GM12872 (cell line): Measurements from ENCODE around the gene EPX.

Experiments
- TF ChIP-seq, protein P1 (sequence below): IDR thresholded peaks from 3 replicates; pipeline ENCODE4 v1.5.1; 2011; ENCODE audit warnings: low read depth, mild to moderate bottlenecking, low read length, moderate library complexity; ENCODE audit not compliant: insufficient read depth

Gene EPX

DNA sequence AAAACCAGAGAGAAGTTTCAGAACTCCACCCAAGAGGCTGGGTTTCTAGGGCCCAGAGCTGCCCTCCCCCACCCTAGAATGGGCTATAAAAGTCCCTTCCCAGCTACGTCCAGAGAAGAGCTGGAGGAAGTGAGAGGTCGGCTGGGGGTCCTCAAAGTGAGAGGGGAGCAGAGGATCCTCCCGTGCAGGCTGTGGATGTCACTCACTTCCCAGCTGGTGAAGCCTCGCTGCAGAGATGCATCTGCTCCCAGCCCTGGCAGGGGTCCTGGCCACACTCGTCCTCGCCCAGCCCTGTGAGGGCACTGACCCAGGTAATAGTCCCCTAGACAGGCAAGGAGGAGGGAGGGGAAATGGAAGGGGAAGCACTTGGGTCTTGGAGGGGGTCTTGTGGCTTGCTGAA lies at the start of gene EPX:
EPX (plus strand) TSS at position 115 of the 400 bp plus-strand sequence; CDS start at position 236, 121 bp downstream.
- TF ChIP-seq, protein P1, sequence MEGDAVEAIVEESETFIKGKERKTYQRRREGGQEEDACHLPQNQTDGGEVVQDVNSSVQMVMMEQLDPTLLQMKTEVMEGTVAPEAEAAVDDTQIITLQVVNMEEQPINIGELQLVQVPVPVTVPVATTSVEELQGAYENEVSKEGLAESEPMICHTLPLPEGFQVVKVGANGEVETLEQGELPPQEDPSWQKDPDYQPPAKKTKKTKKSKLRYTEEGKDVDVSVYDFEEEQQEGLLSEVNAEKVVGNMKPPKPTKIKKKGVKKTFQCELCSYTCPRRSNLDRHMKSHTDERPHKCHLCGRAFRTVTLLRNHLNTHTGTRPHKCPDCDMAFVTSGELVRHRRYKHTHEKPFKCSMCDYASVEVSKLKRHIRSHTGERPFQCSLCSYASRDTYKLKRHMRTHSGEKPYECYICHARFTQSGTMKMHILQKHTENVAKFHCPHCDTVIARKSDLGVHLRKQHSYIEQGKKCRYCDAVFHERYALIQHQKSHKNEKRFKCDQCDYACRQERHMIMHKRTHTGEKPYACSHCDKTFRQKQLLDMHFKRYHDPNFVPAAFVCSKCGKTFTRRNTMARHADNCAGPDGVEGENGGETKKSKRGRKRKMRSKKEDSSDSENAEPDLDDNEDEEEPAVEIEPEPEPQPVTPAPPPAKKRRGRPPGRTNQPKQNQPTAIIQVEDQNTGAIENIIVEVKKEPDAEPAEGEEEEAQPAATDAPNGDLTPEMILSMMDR = no peak

GRCh38 chr17:58144801-58145200 lies 47.7 kb upstream of the EPX start:
- TF ChIP-seq, protein P1 = no peak

DNA sequence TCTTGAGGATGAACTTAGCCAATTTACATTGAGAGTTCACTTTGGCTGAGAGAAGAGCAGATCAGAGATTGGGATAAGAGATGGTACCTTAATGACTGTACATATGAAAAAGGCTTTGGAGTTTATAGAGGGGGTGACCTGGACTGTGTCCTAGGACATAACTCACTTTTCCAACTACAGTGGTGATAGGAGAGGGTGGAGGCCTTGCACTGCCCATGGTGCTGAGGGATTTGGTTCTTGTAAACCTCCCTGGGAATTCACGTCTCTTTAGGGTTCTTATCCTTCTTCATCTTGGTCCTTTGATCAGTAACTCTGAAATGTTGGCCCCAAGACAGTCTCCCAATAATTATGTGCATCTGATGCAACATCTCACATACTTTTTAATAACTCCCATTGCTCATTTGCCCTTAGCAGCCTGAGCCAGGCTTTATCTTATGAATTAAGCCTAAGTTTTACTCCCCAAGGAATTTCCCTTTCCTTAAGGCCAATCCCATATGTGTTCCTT lies 44.5 kb upstream of the EPX start, which contains the start of gene OR4D1:
OR4D1 (plus strand) TSS at position 455 of the 505 bp plus-strand sequence. CDS start 6,770 bp downstream, outside the sequence.
- TF ChIP-seq, protein P1 = no peak

- TF ChIP-seq, protein P1 = no peak
Observed at GRCh38 chr17:58148609-58149008, 43.9 kb upstream of the EPX start.

- TF ChIP-seq, protein P1 = no peak
Observed at GRCh38 chr17:58150394-58150793, 42.1 kb upstream of the EPX start.

- TF ChIP-seq, protein P1 = no peak
Observed at GRCh38 chr17:58153046-58153445, 39.5 kb upstream of the EPX start.

- TF ChIP-seq, protein P1 = no peak
Observed at GRCh38 chr17:58153671-58154070, 38.9 kb upstream of the EPX start.
